ENCODE results near the gene CYP1A1. TPM values are rescaled to one million over a fixed set of nuclear protein-coding genes. Genes with fewer than 3 reads are reported as not detected.

Gene CYP1A1, protein sequence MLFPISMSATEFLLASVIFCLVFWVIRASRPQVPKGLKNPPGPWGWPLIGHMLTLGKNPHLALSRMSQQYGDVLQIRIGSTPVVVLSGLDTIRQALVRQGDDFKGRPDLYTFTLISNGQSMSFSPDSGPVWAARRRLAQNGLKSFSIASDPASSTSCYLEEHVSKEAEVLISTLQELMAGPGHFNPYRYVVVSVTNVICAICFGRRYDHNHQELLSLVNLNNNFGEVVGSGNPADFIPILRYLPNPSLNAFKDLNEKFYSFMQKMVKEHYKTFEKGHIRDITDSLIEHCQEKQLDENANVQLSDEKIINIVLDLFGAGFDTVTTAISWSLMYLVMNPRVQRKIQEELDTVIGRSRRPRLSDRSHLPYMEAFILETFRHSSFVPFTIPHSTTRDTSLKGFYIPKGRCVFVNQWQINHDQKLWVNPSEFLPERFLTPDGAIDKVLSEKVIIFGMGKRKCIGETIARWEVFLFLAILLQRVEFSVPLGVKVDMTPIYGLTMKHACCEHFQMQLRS
- 0.11 TPM in 1 of 2 replicates, not detected in the other for total RNA-seq

DNA sequence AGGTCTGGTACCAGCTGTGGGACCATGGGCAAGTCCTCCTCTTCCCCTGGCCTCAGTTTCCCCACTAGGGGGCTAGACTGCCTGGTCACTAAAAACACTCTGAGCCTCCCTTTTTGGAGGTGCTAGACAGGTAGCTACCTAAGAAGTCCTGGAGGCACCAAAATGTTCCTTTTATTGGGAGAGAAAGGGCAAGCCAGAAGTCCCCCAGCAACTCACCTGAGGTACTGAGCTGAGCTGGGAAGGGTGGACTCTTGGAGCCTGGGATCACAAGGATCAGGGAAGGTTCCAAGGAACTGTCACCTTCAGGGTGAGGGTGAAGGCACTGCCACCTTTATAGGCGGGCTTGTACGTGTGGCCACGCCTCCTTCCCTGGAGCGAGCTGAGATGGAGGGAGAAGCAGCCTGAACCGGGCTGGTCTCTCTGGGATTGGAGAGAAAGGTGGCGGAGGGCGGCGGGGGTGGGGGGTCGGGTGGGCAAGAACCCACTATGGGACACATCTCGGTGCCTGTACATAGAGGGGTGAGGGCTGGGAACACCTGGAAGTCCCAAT lies at the start of gene CYP1A1:
Gene CYP1A1 (minus strand): TSS at position 304 of the 550 bp plus-strand sequence. CDS start 2,431 bp downstream, outside the sequence.

DNA sequence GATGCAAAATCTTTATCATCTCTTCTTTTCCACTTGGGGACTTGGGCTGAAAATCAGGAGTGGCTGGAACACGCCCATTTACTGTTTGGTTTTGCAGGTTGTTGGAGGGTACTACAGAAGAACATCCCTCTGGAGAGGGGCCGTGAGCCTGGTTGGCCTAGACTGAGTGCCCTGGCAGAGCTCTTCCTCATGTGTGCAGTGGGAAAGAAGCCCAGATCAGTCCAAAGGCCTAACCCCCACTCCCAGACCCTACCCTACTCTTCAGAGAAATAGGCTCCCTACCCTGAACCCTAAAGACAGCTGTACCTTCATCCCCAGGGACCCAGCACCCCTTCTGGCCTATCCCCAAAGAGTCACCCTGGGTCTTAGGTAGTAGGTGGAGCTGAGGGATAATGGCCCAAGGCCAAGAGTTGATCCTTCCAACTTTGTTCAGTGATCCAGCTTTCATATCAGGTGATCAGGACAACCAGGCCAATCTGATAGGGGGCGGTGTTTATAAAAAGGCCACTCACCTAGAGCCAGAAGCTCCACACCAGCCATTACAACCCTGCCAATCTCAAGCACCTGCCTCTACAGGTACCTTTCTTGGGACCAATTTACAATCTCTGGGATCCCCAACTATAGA lies 23.1 kb upstream of the CYP1A1 start, which contains the start of gene CYP1A2:
Gene CYP1A2 (plus strand): TSS at position 524 of the 625 bp plus-strand sequence. CDS start 894 bp downstream, outside the sequence.

DNA sequence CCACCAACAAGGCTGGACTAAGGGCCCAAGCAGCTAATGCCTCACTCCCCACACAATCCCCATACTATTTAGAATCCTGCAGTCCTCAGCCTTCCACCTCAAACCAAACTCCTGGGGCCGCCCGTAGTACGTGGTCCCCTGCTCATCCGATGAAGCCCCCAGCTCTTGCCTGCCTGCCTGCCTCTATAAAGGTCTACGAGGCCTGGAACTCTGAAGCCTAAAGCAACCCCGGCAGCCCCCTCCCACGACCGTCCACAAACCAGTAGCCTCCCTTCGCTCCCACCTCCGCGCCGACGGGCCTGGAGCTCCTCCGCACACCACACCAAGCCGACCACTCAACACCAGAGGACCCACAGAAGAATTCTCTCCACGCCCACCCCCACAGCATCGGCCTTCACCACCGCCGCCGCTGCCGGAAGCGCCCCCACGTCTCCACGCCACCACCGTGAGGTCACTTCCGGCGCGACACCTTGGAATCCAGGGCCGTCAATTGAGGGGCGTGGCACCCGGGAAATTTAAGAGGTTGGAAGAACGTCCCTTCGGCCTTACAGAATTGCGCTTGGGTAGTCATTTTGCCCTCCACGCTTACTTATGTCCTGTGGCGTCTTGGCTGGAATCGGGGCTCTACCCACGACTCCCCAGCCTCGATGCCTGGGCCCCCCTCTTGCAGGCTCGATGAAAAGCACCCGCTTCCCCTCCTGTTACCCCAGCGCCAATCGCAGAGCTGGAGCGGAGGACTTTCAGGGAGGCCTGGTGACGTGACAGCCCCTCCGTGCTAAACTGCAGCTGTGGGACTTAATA lies 29.5 kb downstream of the CYP1A1 start, which contains the start of gene EDC3:
Gene EDC3 (minus strand): TSS at position 428 of the 801 bp plus-strand sequence. CDS start 20,900 bp downstream, outside the sequence.

Other genes with a start within 250 kb of the CYP1A1 start
- 5.5 and 5.7 TPM in 2 replicates for gene ARID3B, start 184.3 kb downstream of the CYP1A1 start, total RNA-seq
- 75.8 and 88.2 TPM in 2 replicates for gene CLK3, start 109.7 kb downstream of the CYP1A1 start, total RNA-seq
- 10.6 and 14.0 TPM in 2 replicates for gene EDC3, start 29.5 kb downstream of the CYP1A1 start, total RNA-seq
- not detected in 2 replicates for gene CYP1A2, start 23.3 kb upstream of the CYP1A1 start, total RNA-seq
- 20.3 and 27.1 TPM in 2 replicates for gene CSK, start 56.6 kb upstream of the CYP1A1 start, total RNA-seq
- gene LMAN1L, start 87.3 kb upstream of the CYP1A1 start, total RNA-seq: 0.11 TPM in 1 of 2 replicates, not detected in the other
- not detected in 2 replicates for gene CPLX3, start 101.1 kb upstream of the CYP1A1 start, total RNA-seq
- 6.3 and 8.2 TPM in 2 replicates for gene ULK3, start 117.6 kb upstream of the CYP1A1 start, total RNA-seq
- 29.8 and 54.7 TPM in 2 replicates for gene SCAMP2, start 147.8 kb upstream of the CYP1A1 start, total RNA-seq
- gene MPI, start 164.5 kb upstream of the CYP1A1 start, total RNA-seq: 36.5 and 63.0 TPM in 2 replicates
- 30.1 and 31.4 TPM in 2 replicates for gene FAM219B, start 181.3 kb upstream of the CYP1A1 start, total RNA-seq
- 23.9 and 32.9 TPM in 2 replicates for gene COX5A, start 212.5 kb upstream of the CYP1A1 start, total RNA-seq
- gene RPP25, start 231.2 kb upstream of the CYP1A1 start, total RNA-seq: 0.98 and 2.0 TPM in 2 replicates

Data from placental epithelial cell (primary cell).